ENCODE results near the gene TMPRSS11D. TPM values are rescaled to one million over a fixed set of nuclear protein-coding genes. Genes with fewer than 3 reads are reported as not detected.
A peak's percentile ranks its signal among the peaks of the same experiment; 100 is the strongest.

The TMPRSS11D gene
- total RNA-seq, 1 experiment from 2014 or later, result not detected

- H3K36me3 ChIP-seq (ENCODE audit: low read depth, low read length), result no peaks in the 10 kb centered on the region
Measured at GRCh38 chr4:67869580-67870190, 14.1 kb downstream of the TMPRSS11D start.

GRCh38 chr4:67861513-67861912 lies 22.3 kb downstream of the TMPRSS11D start:
- ChIA-PET CTCF (no interaction called here), POLR2A (ENCODE audit: unreplicated experiment) (no interaction called here)
- Histone ChIP-seq H3K9me3 (ENCODE audit: low read length) (no peaks in the 10 kb centered on the region), H3K9ac (ENCODE audit: low read length) (no peak overlapping the region), H4K20me1 (ENCODE audit: low read length) (no peaks in the 10 kb centered on the region), H3K27me3 (ENCODE audit: low read length) (no peaks in the 10 kb centered on the region), H3K4me1 (ENCODE audit: insufficient read depth, low read length) (no peaks in the 10 kb centered on the region), H3K27ac (ENCODE audit: low read length) (no peak overlapping the region), H3F3A (ENCODE audit: low read length, unreplicated experiment) (no peaks in the 10 kb centered on the region), H3K4me2 (ENCODE audit: low read length) (no peak overlapping the region), H3K9me2 (replicated peaks; ENCODE audit: low read length) (no peaks in the 10 kb centered on the region), H3K4me3 (ENCODE audit: low read length) (no peak overlapping the region), H2AFZ (ENCODE audit: low read length) (no peak overlapping the region), H3K36me3 (ENCODE audit: low read depth, low read length) (no peaks in the 10 kb centered on the region), H3K79me2 (ENCODE audit: low read length) (no peaks in the 10 kb centered on the region)
- no peak for DNase-seq
- BruUV-seq (replicated peaks), result no TSS peak
- intact Hi-C loops (cut with micrococcal nuclease), result loop anchor here (10.0 kb wide), 1 partner anchor 57 kb away; no protein-coding TSS in a partner anchor
- no peak for TF ChIP-seq CTCF (conservative IDR thresholded peaks at IDR 0.05; ENCODE audit: low read depth, low read length)
- TF ChIP-seq EZH2phosphoT487 (IDR thresholded peaks at IDR 0.05; ENCODE audit: borderline replicate concordance, low read length), result no peak
- TF ChIP-seq EZH2 (IDR thresholded peaks at IDR 0.05; ENCODE audit: low read length, unreplicated experiment), result no peak
- no peak for ATAC-seq

More at GRCh38 chr4:67869580-67870190, 14.1 kb downstream of the TMPRSS11D start:
- H3K9me2 ChIP-seq (replicated peaks; ENCODE audit: low read length), result no peaks in the 10 kb centered on the region
- ChIA-PET CTCF (interaction anchor here (1.0 kb wide), 2 partner anchors 123 to 171 kb away, joined by 3 to 5 read pairs; no protein-coding TSS in a partner anchor), POLR2A (ENCODE audit: unreplicated experiment) (no interaction called here)
- H3K9me3 ChIP-seq (ENCODE audit: low read length), result no peaks in the 10 kb centered on the region
- H3K4me2 ChIP-seq (ENCODE audit: low read length), result no peak overlapping the region
- TF ChIP-seq EZH2 (IDR thresholded peaks at IDR 0.05; ENCODE audit: low read length, unreplicated experiment), result no peak
- TF ChIP-seq EZH2phosphoT487 (IDR thresholded peaks at IDR 0.05; ENCODE audit: borderline replicate concordance, low read length), result no peak
- TF ChIP-seq CTCF (conservative IDR thresholded peaks at IDR 0.05; ENCODE audit: low read depth, low read length), result no peak
- H3K27me3 ChIP-seq (ENCODE audit: low read length), result no peaks in the 10 kb centered on the region
- no peaks in the 10 kb centered on the region for H4K20me1 ChIP-seq (ENCODE audit: low read length)
- no peak overlapping the region for H3K9ac ChIP-seq (ENCODE audit: low read length)
- intact Hi-C loops (cut with micrococcal nuclease), result loop anchor here (5.0 to 10.0 kb wide), 3 partner anchors 65 to 167 kb away; partner anchors contain the start of gene UBA6
- H3K79me2 ChIP-seq (ENCODE audit: low read length), result no peaks in the 10 kb centered on the region
- H3K4me3 ChIP-seq (ENCODE audit: low read length), result no peak overlapping the region
- BruUV-seq (replicated peaks), result no TSS peak
- no peaks in the 10 kb centered on the region for H3F3A ChIP-seq (ENCODE audit: low read length, unreplicated experiment)
- DNase-seq, result peak; percentile 15
- no peak overlapping the region for H3K27ac ChIP-seq (ENCODE audit: low read length)
- no peaks in the 10 kb centered on the region for H3K4me1 ChIP-seq (ENCODE audit: insufficient read depth, low read length)
- ATAC-seq, result peak; percentile 48
- no peak overlapping the region for H2AFZ ChIP-seq (ENCODE audit: low read length)

GRCh38 chr4:67853336-67853735 lies 30.5 kb downstream of the TMPRSS11D start:
- DNase-seq, result no peak
- Histone ChIP-seq H3K79me2 (ENCODE audit: low read length) (no peaks in the 10 kb centered on the region), H3K9me3 (ENCODE audit: low read length) (no peaks in the 10 kb centered on the region), H3K4me2 (ENCODE audit: low read length) (no peak overlapping the region), H2AFZ (ENCODE audit: low read length) (no peak overlapping the region), H3K4me1 (ENCODE audit: insufficient read depth, low read length) (peaks cover 6% of the 10 kb centered on the region; the same call in 1 of the 2 replicates), H3K27ac (ENCODE audit: low read length) (no peak overlapping the region), H3K36me3 (ENCODE audit: low read depth, low read length) (no peaks in the 10 kb centered on the region), H4K20me1 (ENCODE audit: low read length) (no peaks in the 10 kb centered on the region), H3K9ac (ENCODE audit: low read length) (no peak overlapping the region), H3F3A (ENCODE audit: low read length, unreplicated experiment) (no peaks in the 10 kb centered on the region), H3K27me3 (ENCODE audit: low read length) (no peaks in the 10 kb centered on the region), H3K9me2 (replicated peaks; ENCODE audit: low read length) (no peaks in the 10 kb centered on the region), H3K4me3 (ENCODE audit: low read length) (no peak overlapping the region)
- intact Hi-C loops (cut with micrococcal nuclease), result no loop called here
- CTCF ChIA-PET, result no interaction called here
- peak; percentile 62 for ATAC-seq
- POLR2A ChIA-PET (ENCODE audit: unreplicated experiment), result no interaction called here
- BruUV-seq (replicated peaks), result no TSS peak
- TF ChIP-seq EZH2phosphoT487 (IDR thresholded peaks at IDR 0.05; ENCODE audit: borderline replicate concordance, low read length), result no peak
- TF ChIP-seq CTCF (conservative IDR thresholded peaks at IDR 0.05; ENCODE audit: low read depth, low read length), result no peak
- no peak for TF ChIP-seq EZH2 (IDR thresholded peaks at IDR 0.05; ENCODE audit: low read length, unreplicated experiment)
